ENCODE results near the gene FAM98A.

Gene FAM98A

GRCh38 chr2:33595385-33595784 is 3.7 kb downstream of the FAM98A start:
- DNase-seq = no peak

- DNase-seq = no peak
These were observed 9.7 kb downstream of the FAM98A start for GRCh38 chr2:33589444-33589843.

GRCh38 chr2:33588232-33588631 is 10.9 kb downstream of the FAM98A start:
- no peak for DNase-seq

- DNase-seq = no peak
These were observed 12.3 kb downstream of the FAM98A start for GRCh38 chr2:33586766-33587165.

GRCh38 chr2:33583194-33583938 is 15.7 kb downstream of the FAM98A start:
- DNase-seq = peak in 1 of 2 experiments; percentile 19

- peak in 1 of 2 experiments; percentile 14 for DNase-seq
These were observed 17.2 kb downstream of the FAM98A start for GRCh38 chr2:33581872-33582271.

GRCh38 chr2:33579227-33579626 is 19.9 kb downstream of the FAM98A start:
- DNase-seq = no peak

- no peak for DNase-seq
These were observed 21.4 kb downstream of the FAM98A start for GRCh38 chr2:33577668-33578067.

- DNase-seq = no peak
These were observed 22.0 kb downstream of the FAM98A start for GRCh38 chr2:33577084-33577483.

- no peak for DNase-seq
These were observed 25.4 kb downstream of the FAM98A start for GRCh38 chr2:33573657-33574056.

GRCh38 chr2:33570681-33571080 is 28.4 kb downstream of the FAM98A start:
- no peak for DNase-seq

GRCh38 chr2:33561872-33562271 is 37.2 kb downstream of the FAM98A start:
- DNase-seq = no peak

- no peak for DNase-seq
These were observed 39.1 kb downstream of the FAM98A start for GRCh38 chr2:33560017-33560416.

GRCh38 chr2:33559328-33559727 is 39.8 kb downstream of the FAM98A start:
- DNase-seq = no peak

GRCh38 chr2:33555681-33556080 is 43.4 kb downstream of the FAM98A start:
- DNase-seq = no peak

- DNase-seq = no peak
These were observed 46.2 kb downstream of the FAM98A start for GRCh38 chr2:33552758-33553461.

GRCh38 chr2:33550206-33550605 is 48.9 kb downstream of the FAM98A start:
- no peak for DNase-seq

GRCh38 chr2:33541243-33541642 is 57.9 kb downstream of the FAM98A start:
- no peak for DNase-seq

- no peak for DNase-seq
These were observed 63.7 kb downstream of the FAM98A start for GRCh38 chr2:33535421-33535820.

All from NCI-H1930 (cell line).